Right lobe of liver (tissue), 4 donors: ENCODE data around the gene CDCA7L.

Source experiments
- POLR2A ChIP-seq: fragments of 450-650 bp; IDR thresholded peaks from one replicate; pipeline ENCODE4 v1.6.1; 2017; ENCODE audit warnings: antibody characterized with exemption, mild to moderate bottlenecking
- TF ChIP-seq, protein P1 (sequence below), 4 donors: fragments of 200-600 bp in 3 of 4; fragments of 450-650 bp in 1 of 4; IDR thresholded peaks; one replicate each; pipeline versions ENCODE4 v1.5.1 to v1.8.0; 2016 to 2022; ENCODE audit warnings: antibody characterized with exemption in 4 of 4, mild to moderate bottlenecking in 2 of 4
- donor health status: DM: no; HTN: no; CAD: no.
- donor health status: DM: no; HTN: no; CAD: no.
- donor health status: DM: no; HTN: yes; CAD: no.

GRCh38 chr7:21884496-21884895, 61.2 kb downstream of the CDCA7L start:
- TF ChIP-seq, protein P1, sequence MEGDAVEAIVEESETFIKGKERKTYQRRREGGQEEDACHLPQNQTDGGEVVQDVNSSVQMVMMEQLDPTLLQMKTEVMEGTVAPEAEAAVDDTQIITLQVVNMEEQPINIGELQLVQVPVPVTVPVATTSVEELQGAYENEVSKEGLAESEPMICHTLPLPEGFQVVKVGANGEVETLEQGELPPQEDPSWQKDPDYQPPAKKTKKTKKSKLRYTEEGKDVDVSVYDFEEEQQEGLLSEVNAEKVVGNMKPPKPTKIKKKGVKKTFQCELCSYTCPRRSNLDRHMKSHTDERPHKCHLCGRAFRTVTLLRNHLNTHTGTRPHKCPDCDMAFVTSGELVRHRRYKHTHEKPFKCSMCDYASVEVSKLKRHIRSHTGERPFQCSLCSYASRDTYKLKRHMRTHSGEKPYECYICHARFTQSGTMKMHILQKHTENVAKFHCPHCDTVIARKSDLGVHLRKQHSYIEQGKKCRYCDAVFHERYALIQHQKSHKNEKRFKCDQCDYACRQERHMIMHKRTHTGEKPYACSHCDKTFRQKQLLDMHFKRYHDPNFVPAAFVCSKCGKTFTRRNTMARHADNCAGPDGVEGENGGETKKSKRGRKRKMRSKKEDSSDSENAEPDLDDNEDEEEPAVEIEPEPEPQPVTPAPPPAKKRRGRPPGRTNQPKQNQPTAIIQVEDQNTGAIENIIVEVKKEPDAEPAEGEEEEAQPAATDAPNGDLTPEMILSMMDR (IDR thresholded peaks at IDR 0.05): no peak
- TF ChIP-seq POLR2A: no peak
